DMS 273 treated with DMSO at 0.1 percent for 48 hours (cell line): ENCODE data around the gene GRIK4.
"Not testable (repeated sequence)": the region's sequence is repeated elsewhere in the genome, so short reads cannot be mapped to it uniquely, and the experiment has no call there.

Experiments used
- DNase-seq: peaks from one replicate; lab custom pipeline; 2025; lab: John Stamatoyannopoulos, UW

GRIK4 gene

DNA sequence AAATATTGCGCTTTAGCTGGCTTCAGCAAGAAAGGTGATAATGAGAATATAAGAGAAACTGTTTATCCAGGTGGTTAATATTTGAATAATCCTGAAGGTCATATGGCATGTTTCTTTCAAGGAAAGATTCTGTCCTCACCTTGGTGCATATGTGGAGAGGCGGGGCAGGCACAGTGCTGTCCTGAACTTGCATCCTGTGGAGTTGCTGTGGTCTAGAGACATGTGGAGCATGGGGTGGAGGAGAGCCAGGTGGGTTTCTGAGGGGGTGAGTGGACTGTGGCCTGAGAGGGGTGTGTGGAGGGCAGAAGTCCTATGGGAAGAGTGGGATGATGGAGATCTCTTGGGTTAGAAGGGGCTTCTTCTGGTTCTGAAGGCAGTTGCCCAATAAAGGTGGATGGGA lies 65.5 kb downstream of the GRIK4 start:
- DNase-seq = no peak

DNA sequence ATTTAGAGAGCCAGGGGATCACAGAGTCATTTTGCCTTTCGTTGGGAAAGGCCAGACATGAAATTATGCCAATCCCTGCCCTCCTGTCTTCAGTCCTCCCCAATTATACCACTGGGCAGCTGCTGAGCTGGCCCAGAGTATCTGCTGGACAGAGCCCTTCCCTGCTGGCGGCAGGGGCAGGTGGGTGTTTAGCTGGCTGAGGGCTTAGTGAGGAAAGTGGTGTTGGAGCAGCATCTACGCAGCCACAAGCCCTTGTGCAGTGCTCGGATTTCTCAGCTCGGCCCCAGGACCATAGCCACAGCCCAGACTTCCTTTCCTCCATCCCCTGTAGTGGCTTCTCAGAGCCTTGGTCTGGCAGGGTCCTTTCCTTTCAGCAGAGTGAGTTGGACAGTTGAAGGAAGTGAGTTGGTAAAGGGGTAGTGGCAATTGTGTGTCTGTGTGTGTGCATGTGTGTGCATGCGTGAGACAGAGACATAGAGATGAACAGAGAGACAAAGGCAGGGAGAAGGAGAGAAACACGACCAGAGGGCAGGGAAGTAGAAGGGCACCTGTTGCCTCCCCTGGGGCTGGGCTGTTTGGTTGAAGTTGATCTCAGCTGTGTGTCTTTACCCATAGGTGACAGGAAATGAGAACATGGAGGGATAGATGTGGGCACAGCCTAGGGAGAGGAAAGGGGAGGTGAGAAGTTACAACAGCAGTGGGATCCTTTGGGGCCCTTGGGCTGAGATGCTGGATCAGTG lies 66.2 kb downstream of the GRIK4 start:
- no peak for DNase-seq

DNA sequence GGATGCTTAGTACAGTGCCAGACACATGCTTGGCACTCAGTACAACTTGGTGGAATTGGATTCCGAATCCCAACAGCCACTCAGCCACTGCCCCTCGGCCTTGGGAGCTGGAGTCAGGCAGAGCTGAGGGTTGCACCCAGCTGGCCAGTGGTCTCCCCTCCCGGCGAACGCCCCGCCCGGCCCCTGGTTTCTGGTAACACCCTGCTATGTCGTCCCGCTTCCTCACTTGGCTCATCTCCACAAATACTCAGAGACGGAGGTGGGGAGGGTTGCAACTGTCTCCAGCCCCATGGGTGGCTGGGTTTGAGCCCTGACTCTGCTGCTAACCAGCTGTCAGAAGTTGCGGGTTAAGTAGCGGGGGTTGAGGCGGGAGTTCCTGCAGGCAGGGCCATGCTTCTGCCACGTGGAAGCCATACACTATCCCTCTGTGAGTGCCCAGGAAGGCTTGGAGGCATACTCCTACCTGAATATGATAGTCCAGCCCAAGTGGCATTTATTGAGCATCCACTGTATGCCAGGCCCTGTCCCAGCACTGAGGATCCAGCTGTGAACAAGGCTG lies 67.1 kb downstream of the GRIK4 start:
- no peak for DNase-seq

DNA sequence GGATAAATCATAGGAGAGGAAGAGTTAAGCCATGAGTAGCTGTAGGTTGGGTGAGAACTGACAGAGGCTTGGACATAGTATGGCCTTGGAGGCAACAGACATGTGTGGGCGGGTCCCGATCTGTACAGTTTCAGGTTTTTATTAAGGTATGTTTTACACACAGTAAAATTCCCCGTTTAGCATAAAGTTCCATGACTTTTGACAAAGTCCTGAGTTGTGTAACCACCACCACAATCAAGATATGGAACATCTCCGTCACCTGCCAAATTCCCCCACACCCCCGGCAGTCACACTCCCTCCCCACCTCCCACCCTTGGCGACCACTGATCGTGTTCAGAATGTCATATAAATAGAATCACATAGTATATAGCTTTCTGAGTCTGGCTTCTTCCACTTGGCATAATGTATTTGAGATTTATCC lies 68.1 kb downstream of the GRIK4 start:
- DNase-seq = no peak

DNA sequence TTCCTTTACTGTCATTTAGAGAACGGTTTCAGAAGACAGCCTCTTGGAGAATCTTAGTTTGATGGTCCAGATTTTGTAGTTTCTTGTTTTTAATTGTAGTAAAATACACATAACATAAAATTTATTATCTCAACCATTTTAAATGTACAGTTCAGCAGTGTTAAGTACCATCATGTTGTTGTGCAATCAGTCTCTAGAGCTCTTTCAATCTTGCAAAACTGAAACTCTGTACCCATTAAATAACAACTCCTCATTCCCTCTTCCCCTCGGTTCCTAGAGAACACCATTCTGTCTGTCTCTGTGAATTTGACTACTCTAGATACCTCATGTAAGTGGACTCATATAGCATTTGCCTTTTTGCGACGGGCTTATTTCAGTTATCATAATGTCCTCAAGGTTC lies 69.8 kb downstream of the GRIK4 start:
- no peak for DNase-seq

DNA sequence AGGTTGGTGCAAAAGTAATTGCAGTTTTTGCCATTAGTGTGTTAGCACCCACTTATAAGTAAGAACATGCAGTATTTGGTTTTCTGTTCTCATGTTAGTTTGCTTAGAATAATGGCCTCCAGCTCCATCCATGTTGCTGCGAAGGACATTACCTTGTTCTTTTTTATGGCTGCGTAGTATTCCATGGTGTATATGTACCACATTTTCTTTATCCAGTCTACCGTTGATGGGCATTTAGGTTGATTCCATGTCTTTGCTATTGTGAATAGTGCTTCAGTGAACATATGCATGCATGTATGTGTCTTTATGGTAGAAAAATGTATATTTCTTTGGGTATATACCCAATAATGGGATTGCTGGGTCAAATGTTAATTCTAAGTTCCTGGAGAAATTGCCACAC lies 71.0 kb downstream of the GRIK4 start:
- not testable (repeated sequence) for DNase-seq

DNA sequence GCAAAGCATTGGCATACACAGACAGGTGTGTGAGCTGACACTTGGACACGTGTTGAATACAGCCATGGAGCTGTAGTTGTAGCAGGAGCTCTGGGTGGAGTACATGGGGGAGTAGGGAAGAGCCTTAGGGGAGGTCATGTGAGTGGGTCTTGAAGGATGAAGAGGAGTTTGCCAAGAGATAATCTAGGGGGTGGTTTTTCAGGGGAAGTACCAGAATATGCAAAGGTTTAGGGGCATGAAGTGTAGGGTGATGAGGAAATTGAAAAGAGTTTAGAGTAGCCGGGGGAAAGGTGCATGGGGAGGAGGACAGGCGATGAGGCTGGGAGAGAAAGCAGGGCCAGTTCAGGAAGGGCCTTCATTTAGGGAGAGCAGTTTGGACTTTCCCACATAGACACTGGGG lies 74.5 kb downstream of the GRIK4 start:
- DNase-seq = no peak

DNA sequence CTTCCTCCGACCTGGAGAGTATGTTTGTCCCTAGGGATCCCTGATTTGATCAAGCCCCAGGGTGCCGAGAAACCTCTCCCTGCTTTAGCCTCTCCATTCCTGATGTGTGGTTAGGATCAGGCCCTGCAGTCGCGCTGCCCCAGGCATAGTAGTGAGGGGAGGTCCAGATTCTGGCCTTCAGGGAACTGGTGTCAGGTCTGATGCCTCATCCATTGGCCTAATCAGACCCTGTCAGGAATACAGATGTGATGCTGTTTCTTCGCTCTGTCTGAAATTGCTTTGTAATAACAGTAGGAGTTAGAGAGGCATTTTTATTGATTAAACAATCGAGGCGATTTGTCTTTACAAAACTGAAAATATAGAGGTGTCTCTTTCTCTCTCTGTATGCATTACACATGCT lies 75.2 kb downstream of the GRIK4 start:
- no peak for DNase-seq

DNA sequence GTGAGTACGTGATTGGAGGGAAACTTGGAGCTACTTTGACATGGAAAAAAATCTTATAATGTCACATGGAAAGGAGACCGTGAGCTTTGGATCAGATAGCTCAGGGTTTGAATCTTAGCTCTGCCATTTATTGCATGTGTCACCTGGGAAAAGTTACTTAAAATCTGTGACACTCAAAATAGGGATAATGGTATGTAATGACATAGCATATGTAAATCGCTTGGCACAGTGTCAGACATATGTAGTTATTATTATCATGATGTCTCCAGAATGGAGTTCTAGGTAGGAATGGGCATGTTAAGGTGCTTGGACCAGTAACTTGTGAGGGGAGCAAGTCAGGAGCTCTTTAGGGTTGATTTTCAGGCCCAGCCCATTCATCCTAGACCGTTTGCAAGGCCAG lies 75.8 kb downstream of the GRIK4 start:
- DNase-seq = no peak

DNA sequence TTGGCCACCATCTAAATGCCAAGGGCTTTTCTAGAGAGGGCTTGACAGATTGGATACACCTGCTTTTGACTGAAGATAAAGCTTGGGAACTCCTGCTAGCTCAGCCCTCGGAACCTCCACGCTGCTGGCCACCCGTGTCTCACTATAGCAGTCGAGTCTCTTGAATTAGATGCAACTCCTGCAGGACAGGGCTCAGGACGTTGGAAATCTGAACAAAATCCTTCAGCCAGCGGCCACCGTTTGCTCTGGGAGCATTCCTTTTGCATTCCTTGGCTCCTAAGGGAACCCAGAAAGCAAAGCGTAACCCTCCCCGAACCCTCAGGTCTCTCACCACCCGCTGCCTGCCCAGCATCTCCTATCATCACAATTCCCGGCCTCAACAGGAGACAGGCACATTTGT lies 77.8 kb downstream of the GRIK4 start:
- no peak for DNase-seq

DNA sequence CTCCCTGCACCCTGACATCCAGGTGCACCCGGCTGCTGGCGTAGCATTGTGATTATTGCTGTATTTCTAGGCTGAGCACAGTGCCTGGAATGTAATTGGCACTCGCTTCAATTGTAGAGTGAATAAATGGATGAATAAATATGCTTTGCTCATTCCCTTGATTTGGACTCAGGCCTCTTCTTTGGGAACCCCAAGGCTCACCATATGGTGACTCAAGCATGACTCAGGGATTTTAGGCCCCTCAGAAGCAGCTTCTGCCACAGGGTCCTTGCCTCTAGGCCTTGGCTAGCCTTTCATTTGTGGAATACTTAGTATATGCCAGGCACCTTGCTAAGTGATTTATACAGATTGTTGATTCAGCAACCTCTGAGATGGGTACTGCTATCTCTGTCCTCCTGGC lies 78.9 kb downstream of the GRIK4 start:
- no peak for DNase-seq

DNA sequence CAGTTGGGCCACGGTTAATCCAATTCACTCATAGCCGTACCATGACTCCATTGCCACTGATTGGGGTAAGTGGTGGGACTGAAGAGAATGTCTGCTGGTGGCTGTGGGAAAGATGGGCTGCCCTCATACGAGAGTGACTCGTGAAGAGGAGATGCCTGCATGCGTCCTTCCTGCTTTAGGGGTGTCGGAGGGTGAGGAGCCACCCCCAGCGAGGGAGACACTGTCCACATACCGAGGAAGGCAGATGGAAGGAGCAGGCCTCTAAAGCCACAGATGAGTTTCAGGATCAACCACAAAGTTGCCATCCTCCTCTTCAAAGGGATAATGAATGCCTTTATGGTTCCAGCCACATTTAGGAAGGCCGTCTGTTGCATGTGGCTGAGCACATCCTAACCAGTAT lies 83.2 kb downstream of the GRIK4 start:
- DNase-seq = no peak

DNA sequence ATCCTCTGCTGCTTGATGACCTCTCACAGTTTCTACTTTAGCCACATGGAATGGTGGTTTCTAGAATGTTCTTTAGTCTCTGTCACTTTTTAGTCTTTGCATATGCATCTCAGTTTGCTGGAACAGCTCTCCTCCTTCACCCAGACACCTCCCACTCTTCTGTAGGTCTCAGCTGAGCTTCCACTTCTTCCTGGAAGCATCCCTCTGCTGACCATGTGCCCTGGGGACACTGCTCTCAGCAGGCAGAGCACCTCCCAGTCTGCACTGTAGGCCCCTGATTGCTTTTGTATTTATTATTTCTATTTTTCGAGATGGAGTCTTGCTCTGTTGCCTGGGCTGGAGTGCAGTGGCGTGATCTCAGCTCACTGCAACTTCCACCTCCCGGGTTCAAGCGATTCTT lies 84.0 kb downstream of the GRIK4 start:
- DNase-seq = no peak

DNA sequence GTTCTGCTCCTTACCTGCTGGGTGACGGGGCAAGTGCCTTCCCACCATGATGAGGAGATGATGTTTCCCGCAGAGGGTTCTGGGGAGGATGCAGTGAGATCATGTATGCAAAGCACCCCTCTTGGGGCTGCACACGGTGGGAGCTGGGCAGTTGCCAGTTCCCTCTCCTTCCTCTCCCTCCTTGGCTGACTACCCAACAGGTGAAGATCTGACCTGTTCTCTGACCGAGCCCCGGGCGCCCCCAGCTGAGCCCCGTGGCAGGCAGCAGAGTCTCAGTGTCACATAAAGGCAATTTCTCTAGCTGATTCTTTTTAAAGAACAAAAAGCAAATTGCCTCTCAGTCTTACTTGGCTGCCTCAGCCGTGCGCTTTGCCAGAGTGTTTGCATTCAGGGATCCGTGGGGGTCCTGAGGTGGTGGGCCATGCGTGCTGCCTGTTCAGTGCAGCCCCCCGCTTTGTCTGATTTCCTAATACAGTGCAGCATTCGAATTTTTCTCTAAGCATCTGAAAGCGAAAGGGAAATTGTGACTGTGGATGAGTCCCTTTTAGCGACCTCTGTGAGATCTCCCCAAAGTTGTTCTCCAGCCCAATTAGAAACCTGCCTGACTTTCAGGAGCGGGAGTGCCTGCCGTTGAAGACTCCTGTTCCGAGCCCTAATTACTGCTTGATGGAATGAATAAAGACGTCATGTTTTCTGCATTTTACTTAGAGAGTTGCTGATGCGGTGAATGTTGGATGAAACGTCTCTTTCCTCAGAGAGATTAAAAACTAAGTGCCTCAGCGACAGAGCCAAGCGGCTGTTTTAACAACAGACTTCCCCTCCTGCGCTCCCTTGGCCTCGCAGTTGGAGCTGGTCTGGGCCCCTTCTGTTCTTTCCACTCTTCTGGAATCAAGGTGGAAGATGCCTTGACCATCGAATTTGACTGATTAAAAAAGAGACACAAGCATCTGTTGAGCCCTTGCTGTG lies 86.0 kb downstream of the GRIK4 start:
- DNase-seq = no peak

DNA sequence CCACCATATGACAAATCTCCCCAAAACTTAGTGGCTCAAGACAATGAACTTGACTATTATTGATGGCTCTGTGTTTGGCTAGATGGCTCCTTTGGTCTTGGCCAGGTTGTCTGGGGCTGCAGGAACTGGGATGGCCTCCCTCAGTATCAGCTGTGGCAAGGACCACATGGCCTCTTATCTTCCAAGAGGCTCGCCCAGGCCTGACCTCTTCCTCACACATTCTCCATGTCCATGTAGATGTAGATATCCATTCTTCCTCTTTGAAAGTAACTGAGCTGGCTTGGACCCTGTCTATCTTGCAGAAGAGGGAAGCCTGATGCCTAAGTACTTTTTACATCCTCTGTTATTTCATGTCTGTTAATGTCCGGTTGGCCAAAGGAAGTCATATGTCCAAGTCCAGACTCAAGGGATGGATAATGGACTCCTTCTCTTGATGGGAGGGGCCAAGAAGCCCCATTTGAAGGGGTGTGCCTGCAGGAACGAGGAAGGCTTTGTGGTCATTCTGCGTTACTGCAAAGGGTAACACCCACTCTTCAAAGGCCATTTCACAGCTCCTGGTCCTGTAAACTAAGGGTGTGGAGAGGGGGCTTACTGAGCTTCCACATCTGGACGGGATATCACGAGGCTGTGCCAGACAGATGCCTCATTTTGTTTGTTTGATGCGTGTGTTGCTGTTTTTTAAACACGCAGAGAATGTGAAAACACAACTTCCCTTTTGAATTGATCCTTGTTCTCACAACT lies 87.1 kb downstream of the GRIK4 start:
- DNase-seq = no peak

DNA sequence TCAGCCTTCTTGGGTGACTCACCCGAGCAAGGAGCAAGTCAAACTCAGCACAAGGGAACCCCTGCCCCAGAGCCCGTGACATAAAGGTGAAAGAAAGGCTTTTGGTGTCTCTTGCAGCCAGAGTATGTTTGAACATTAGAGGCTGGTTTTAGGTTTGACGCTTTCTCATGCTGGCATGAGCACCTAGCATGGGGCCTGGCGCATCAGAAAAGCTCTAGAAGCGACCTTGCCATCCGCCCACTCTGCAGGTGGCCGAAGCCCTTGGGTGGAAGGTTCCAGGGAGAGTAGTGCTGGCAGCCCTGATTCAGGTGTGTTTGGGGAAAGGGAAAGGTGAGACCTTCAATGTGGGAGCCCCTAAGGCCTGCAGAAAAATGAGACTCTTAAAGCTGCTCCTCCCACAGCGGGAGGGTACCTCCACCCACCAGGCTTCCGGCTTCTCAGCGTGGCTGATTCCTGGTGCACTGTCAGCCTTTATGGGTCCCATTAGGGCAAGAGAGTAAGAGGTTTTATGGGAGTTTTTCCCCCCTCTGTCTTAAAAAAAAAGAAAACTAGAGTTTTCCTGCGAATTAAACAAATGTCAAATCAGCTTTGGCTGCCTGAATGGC lies 88.4 kb downstream of the GRIK4 start:
- no peak for DNase-seq

DNA sequence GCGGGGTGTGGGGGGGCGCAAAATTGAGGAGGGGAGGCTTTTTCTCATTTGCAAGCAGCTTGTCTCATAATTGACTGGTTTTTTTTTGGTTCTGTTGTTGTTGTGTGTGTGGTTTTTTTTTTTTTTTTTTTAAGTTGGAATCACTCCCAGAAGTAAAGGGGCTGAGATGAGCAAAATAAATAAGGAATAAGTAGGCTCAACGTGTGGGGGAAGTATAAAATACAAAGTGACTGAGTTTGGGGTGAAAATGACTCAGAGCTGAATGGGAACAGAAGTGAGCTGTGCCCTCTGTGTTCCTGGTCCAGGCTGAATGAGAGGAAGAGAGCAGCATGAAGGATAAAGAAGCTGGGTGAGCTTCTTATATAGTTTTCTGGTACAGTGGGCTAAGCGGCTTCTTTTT lies 90.0 kb downstream of the GRIK4 start:
- no peak for DNase-seq

DNA sequence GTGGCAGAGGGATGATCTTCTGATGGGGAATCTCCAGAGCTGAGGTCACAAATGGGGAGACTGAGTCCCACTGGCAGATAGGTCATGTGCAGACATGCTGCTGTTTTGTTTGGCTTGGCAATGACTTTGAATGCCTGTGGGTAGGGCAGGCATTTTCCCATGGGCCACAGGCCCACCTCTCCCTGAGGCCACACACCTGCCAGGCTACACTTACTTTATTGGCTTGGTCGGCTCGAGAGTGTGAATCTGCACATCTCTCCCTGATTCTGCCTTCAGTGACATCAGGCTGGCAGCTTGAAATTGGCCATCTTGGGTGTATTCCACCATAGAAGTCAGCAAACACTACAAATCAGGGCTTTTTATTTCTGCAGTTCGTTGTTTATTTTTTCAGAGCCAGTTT lies 91.5 kb downstream of the GRIK4 start:
- no peak for DNase-seq

DNA sequence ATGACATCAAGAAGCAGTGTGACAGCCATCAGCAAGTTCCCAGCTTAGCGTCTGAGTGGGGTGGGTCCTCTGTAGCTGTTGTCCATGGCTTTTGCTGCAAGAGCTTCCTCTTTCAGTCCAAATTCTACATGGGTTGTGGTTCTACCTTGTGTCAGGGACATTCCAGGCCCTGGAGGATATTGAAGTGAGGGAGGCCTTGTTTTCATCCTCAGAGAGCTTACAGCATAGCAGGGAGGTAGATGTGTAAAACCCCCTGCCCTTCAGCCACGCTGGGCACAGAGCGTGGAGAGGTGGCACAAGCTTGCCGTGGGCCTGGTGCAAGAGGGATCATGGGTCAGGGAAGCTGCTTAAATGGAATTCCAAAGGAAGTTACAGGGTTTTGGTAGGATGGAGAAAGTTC lies 93.9 kb downstream of the GRIK4 start:
- DNase-seq = no peak

DNA sequence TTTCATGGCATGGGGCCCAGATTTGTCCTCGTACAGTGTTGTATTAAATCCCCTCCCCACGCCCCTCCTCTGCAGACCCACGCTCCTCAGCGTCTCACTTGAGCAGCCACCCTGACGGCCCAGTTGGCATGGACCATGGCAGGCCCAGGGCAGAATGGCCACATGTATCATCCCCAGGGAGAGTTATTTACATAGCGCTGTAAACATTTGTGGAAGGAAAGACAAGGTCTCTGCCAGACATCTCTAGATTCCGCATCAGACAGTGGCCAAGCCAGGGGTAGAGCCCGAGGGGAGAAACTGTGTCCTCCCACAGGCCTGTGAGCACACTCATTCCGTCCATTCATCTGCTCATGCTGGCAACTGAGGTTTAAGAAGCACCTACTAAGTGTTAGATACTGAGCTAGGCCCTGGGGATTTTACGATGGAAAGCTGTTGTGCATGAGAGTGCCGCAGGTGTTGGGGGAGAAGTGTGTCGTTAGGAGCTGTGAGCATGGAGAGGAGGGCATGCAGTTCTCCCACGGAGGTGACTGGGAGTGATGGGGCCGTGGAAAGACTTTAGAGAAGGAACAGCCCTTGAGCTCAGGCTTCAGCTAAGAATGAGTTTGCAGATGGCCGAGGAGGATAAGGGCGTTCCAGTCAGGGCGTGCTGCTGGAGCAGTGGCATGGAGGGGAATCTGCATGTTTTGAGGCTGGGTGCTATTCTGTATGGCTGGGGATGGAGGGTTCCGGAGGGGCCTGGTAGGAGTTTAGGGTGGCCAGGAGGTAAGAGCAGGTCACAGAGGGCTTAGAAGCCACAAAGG lies 94.9 kb downstream of the GRIK4 start:
- DNase-seq = no peak

DNA sequence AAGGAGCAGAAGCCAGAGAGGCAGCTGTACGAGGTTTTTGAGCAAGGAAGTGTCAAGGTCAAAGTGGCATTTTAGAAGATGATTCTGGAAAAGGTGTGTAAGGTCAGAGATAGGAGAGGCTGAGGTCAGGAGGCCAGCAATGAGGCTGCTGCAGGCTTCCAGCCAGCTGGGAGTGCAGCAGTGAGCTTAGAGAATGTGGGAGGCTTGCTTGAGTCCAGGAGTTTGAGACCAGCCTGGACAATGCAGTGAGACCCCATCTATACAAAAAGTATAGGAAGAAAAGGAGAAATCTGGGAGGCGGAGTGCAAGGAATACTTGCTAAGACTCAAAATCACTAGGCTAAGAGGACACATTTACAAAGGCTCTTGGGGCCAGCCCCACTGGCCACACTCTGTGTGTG lies 96.5 kb downstream of the GRIK4 start:
- DNase-seq = no peak
